Effector memory CD8-positive, alpha-beta T cell (primary cell): ENCODE results near the gene SKIC2.
"Not testable (repeated sequence)": the region's sequence is repeated elsewhere in the genome, so short reads cannot be mapped to it uniquely, and the experiment has no call there.

Source experiments
- ATAC-seq: fragments of 150-1000 bp; cut with Tn5 transposase; replicated peaks from 2 replicates; pipeline ENCODE4 v1.10.0; 2021; ENCODE audit warnings: mild to moderate bottlenecking, moderate library complexity
- DNase-seq, 3 experiments: peaks; one replicate each; pipeline ENCODE4 v3.0.0; 2021
- H3K27ac Mint-ChIP-seq, 2 donors: one replicate each; pipeline ENCODE4 v1.8.0; 2022; ENCODE audit warnings: mild to moderate bottlenecking in 2 of 2, mixed read lengths in 2 of 2, moderate library complexity in 2 of 2
- H3K27me3 Mint-ChIP-seq, 2 donors: one replicate each; pipeline ENCODE4 v1.8.0; 2022; ENCODE audit warnings: mixed read lengths in 2 of 2
- H3K36me3 Mint-ChIP-seq: one replicate; pipeline ENCODE4 v1.8.0; 2022; ENCODE audit warnings: mild to moderate bottlenecking, moderate library complexity, mixed read lengths; ENCODE audit not compliant: insufficient read depth
- H3K4me1 Mint-ChIP-seq, 2 donors: one replicate each; pipeline ENCODE4 v1.8.0; 2022; ENCODE audit warnings: low read depth in 2 of 2, mixed read lengths in 2 of 2
- H3K4me3 Mint-ChIP-seq, 2 donors: one replicate each; pipeline ENCODE4 v1.8.0; 2022; ENCODE audit warnings: mild to moderate bottlenecking in 2 of 2, mixed read lengths in 2 of 2, moderate library complexity in 2 of 2
- H3K9me3 Mint-ChIP-seq, 2 donors: one replicate each; pipeline ENCODE4 v1.8.0; 2022; ENCODE audit warnings: mixed read lengths in 2 of 2

Gene SKIC2

DNA sequence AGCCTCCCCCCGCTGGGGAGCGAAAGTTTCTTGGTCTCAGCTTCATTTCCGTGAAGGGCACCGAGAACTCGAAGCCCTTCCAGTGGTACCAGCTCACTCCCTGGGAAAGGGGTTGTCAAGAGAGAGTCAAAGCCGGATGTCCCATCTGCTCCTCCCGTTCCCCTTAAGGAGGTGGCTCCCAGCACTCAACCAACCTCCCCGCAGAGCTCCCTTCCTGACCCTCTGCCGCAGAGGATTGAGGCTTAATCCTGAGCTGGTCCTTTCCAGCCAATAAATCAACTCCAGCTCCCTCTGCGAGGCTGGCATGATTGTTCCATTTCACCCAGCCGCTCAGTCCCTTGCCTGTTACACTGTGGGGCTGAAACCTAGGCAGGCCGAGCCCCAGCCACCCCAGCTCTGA lies 49.6 kb downstream of the SKIC2 start:
- H3K9me3 Mint-ChIP-seq, H3K27ac Mint-ChIP-seq, H3K27me3 Mint-ChIP-seq, ATAC-seq, H3K4me1 Mint-ChIP-seq, DNase-seq, H3K36me3 Mint-ChIP-seq, H3K4me3 Mint-ChIP-seq: not testable (repeated sequence)

DNA sequence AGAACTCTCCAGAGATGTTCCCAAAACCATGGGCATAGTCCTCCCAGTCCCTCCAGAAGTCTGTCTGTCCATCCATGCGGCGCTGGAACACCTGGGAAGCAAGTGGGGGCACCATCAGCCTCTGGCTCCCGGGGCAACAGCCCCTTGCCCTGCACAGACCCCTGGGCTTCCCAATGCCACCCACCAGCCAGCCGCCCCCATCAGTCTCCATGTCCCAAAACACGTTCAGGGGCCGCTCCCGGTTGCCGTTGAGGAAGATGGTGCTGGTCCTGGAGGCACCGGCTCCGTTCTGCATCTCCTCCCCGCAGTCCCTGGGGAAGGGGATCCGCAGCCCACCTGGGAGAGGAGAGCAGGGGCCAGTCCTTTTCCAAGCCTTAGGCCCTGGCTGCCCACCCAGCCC lies 50.6 kb downstream of the SKIC2 start:
- H3K27me3 Mint-ChIP-seq, H3K27ac Mint-ChIP-seq, H3K4me1 Mint-ChIP-seq, DNase-seq, H3K9me3 Mint-ChIP-seq, H3K4me3 Mint-ChIP-seq, H3K36me3 Mint-ChIP-seq, ATAC-seq: not testable (repeated sequence)

DNA sequence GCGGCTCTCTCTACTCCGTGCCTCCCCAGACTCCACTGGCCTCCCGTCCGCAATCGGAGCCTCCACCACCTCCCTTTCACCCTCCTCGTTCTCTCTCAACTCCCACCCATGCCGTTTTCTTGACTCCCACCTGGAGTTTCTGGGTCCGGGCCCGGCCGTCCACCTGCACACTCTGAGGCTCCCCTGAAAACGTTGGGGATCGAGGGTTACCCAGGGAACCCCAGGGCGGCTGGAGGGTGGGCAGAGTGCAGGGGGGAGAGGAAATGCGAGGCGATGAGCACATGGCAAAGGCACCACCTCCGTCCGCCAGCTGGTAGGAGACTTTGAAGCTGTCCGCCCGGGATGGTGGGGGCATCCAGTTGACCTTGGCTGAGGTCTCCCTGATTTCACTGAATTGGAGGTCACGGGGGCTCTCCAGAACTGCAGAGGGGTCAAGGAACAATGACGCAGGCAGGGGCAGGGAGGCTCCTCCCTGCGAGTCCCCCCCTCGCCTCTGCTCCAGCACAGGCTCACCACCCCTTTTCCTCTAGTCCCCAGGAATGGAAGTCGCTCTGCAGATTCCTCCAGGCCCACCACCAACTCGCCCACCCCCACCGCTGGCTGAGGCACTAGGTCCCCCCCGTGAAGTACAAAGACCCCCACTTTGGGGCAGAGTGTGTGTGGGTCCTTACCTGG lies 52.0 kb downstream of the SKIC2 start:
- not testable (repeated sequence) for ATAC-seq, H3K9me3 Mint-ChIP-seq, H3K4me3 Mint-ChIP-seq, H3K36me3 Mint-ChIP-seq, H3K27me3 Mint-ChIP-seq, DNase-seq, H3K4me1 Mint-ChIP-seq, H3K27ac Mint-ChIP-seq

DNA sequence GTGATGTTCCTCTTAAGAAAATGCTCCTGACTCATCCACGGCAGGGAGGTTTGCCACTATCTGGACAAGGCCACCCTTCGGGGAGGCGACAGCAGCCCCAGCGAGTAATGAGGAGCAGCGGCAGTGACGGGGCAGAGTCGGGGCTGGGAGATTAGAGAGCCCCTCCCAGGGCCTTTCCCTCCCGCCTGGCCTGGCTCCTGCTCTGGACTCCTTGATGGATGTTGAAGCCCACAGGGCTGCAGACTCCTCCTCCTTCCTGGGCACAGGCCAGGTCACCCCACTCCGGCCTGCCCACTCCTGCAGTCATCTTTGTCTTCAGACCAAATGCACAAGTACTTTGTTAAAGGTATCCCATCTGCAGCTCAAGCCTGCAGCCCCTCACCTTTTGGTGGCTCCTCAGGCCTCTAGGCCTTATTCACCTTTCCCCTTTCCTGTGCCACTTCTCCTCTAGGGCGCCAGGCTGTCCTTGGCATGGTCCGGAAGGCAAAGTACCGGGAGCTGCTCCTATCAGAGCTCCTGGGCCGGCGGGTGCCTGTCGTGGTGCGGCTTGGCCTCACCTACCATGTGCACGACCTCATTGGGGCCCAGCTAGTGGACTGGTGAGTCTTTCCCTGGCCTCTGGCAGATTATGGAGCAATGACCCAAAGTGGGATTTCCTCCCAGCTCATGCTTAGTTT lies 54.1 kb downstream of the SKIC2 start:
- DNase-seq, H3K27ac Mint-ChIP-seq, ATAC-seq, H3K4me1 Mint-ChIP-seq, H3K4me3 Mint-ChIP-seq, H3K36me3 Mint-ChIP-seq, H3K9me3 Mint-ChIP-seq, H3K27me3 Mint-ChIP-seq: not testable (repeated sequence)

DNA sequence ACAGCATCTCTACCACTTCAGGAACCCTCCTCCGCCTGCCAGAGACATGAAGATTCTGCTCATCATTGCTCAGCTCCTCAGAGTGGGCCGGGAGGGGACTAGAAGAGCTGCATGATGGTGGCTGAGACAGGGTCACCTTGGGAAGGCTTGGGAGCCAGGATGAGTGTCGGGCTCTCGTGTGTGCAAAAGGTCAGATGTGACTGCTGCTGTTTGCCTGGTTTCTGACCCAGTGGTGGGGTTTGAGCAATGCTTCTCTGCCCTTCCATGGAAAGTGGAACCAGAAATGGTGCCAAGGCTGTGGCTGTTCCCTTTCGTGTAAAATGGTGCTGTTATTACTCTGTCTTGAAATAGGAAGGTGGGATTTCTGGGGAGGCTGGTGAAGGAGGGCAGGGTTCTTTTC lies 54.8 kb downstream of the SKIC2 start:
- H3K4me3 Mint-ChIP-seq, DNase-seq, H3K27ac Mint-ChIP-seq, H3K36me3 Mint-ChIP-seq, H3K27me3 Mint-ChIP-seq, ATAC-seq, H3K9me3 Mint-ChIP-seq, H3K4me1 Mint-ChIP-seq: not testable (repeated sequence)

DNA sequence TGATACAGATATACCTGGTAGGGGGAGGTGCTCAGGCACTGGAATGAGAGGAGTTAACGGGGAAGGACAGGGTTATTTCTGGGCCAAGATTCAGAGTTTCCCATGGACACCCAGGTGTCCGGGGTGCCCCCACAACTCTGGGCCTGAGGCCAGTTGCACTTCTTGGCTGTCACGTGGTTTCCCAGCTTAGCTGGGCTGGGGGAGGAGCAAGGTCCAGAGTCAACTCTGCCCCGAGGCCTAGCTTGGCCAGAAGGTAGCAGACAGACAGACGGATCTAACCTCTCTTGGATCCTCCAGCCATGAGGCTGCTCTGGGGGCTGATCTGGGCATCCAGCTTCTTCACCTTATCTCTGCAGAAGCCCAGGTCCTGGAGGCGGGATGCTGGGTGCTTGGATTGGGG lies 55.6 kb downstream of the SKIC2 start, which contains the start of gene C4B:
C4B (plus strand) TSS at position 249 of the 400 bp plus-strand sequence; CDS start at position 300, 51 bp downstream.
- not testable (repeated sequence) for H3K27ac Mint-ChIP-seq, H3K27me3 Mint-ChIP-seq, H3K9me3 Mint-ChIP-seq, H3K4me3 Mint-ChIP-seq, DNase-seq, ATAC-seq, H3K4me1 Mint-ChIP-seq, H3K36me3 Mint-ChIP-seq
